ENCODE measurements around the gene MTFMT.

Gene MTFMT

DNA sequence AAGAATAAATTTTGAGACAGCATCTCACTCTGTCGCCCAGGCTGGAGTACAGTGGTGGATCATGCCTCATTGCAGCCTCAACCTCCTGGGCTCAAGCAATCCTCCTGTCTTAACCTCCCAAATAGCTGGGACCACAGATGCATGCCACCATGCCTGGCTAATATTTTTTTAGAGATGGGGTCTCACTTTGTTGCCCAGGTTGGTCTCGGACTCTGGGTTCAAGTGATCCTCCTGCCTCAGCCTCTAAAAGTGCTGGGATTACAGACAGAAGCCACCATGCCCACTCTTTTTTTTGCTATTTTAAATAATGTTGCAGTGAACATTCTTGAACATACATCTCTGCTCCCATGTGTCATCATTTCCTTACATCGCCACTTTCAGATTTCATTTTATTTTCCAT lies 9.0 kb upstream of the MTFMT start:
- TF ChIP-seq, protein P1, sequence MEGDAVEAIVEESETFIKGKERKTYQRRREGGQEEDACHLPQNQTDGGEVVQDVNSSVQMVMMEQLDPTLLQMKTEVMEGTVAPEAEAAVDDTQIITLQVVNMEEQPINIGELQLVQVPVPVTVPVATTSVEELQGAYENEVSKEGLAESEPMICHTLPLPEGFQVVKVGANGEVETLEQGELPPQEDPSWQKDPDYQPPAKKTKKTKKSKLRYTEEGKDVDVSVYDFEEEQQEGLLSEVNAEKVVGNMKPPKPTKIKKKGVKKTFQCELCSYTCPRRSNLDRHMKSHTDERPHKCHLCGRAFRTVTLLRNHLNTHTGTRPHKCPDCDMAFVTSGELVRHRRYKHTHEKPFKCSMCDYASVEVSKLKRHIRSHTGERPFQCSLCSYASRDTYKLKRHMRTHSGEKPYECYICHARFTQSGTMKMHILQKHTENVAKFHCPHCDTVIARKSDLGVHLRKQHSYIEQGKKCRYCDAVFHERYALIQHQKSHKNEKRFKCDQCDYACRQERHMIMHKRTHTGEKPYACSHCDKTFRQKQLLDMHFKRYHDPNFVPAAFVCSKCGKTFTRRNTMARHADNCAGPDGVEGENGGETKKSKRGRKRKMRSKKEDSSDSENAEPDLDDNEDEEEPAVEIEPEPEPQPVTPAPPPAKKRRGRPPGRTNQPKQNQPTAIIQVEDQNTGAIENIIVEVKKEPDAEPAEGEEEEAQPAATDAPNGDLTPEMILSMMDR (IDR thresholded peaks at IDR 0.05; ENCODE audit: insufficient read depth, low read length) = no peak
- TF ChIP-seq POLR2AphosphoS5 (IDR thresholded peaks at IDR 0.05; ENCODE audit: low read depth) (no peak), GABPA (IDR thresholded peaks at IDR 0.05; ENCODE audit: low read depth) (no peak), SPI1 (IDR thresholded peaks at IDR 0.05; ENCODE audit: borderline replicate concordance, low read depth) (no peak)
- TF ChIP-seq, protein P2, sequence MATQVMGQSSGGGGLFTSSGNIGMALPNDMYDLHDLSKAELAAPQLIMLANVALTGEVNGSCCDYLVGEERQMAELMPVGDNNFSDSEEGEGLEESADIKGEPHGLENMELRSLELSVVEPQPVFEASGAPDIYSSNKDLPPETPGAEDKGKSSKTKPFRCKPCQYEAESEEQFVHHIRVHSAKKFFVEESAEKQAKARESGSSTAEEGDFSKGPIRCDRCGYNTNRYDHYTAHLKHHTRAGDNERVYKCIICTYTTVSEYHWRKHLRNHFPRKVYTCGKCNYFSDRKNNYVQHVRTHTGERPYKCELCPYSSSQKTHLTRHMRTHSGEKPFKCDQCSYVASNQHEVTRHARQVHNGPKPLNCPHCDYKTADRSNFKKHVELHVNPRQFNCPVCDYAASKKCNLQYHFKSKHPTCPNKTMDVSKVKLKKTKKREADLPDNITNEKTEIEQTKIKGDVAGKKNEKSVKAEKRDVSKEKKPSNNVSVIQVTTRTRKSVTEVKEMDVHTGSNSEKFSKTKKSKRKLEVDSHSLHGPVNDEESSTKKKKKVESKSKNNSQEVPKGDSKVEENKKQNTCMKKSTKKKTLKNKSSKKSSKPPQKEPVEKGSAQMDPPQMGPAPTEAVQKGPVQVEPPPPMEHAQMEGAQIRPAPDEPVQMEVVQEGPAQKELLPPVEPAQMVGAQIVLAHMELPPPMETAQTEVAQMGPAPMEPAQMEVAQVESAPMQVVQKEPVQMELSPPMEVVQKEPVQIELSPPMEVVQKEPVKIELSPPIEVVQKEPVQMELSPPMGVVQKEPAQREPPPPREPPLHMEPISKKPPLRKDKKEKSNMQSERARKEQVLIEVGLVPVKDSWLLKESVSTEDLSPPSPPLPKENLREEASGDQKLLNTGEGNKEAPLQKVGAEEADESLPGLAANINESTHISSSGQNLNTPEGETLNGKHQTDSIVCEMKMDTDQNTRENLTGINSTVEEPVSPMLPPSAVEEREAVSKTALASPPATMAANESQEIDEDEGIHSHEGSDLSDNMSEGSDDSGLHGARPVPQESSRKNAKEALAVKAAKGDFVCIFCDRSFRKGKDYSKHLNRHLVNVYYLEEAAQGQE (IDR thresholded peaks at IDR 0.05; ENCODE audit: insufficient replicate concordance, low read depth) = no peak
- H3K27me3 ChIP-seq (ENCODE audit: insufficient read depth, poor library complexity, severe bottlenecking) = no peaks in the 10 kb centered on the region
- no peak for DNase-seq (ENCODE audit: low read depth in 1 of 2, low spot score in 1 of 2)
- no peak overlapping the region for H3K27ac ChIP-seq (replicated peaks)
- no peak overlapping the region for H3K4me3 ChIP-seq (replicated peaks; ENCODE audit: insufficient read depth, low read length)

DNA sequence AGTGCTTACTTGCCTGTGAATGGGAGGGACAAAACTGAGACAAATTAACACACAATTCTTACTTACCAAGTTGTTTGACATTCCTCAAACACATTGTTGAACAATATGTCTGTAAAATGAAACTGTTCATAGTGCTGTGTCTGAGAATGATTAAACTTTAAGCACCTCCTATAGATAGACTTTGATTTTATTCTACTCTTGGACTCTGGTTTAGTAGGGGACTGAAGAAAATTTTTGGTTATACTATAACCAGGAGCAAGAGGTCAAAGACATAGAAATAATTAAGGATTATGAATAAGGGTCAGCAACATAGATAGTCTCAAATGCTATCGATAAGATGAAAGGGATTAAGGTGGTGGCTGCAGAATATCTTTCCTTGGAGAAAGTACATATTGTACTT lies 7.9 kb upstream of the MTFMT start:
- no peaks in the 10 kb centered on the region for H3K27me3 ChIP-seq (ENCODE audit: insufficient read depth, poor library complexity, severe bottlenecking)
- no peak overlapping the region for H3K27ac ChIP-seq (replicated peaks)
- TF ChIP-seq, protein P1 (IDR thresholded peaks at IDR 0.05; ENCODE audit: insufficient read depth, low read length) = no peak
- TF ChIP-seq, protein P2 (IDR thresholded peaks at IDR 0.05; ENCODE audit: insufficient replicate concordance, low read depth) = no peak
- no peak for TF ChIP-seq GABPA (IDR thresholded peaks at IDR 0.05; ENCODE audit: low read depth)
- no peak for TF ChIP-seq SPI1 (IDR thresholded peaks at IDR 0.05; ENCODE audit: borderline replicate concordance, low read depth)
- no peak for TF ChIP-seq POLR2AphosphoS5 (IDR thresholded peaks at IDR 0.05; ENCODE audit: low read depth)
- no peak for DNase-seq (ENCODE audit: low read depth in 1 of 2, low spot score in 1 of 2)
- no peak overlapping the region for H3K4me3 ChIP-seq (replicated peaks; ENCODE audit: insufficient read depth, low read length)

DNA sequence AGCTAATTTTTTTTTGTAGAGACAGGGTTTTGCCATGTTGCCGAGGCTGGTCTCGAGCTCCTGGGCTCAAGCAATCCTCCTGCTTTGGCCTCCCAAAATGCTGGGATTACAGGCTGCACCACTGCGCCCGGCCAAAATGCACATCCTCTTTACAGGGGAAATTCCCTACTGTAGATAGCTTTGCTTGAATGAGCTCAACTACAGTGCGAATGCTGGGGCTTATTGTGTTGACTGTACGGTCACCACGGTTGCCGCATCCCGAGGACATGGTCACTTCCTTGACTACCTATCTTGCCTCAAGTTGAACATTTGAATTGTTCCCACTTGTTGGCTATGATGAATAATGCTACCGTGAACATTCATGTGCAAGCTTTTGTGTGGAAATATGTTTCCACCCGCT lies 5.3 kb upstream of the MTFMT start:
- Histone ChIP-seq H3K27ac (replicated peaks) (no peak overlapping the region), H3K27me3 (ENCODE audit: insufficient read depth, poor library complexity, severe bottlenecking) (no peaks in the 10 kb centered on the region), H3K4me3 (replicated peaks; ENCODE audit: insufficient read depth, low read length) (no peak overlapping the region)
- TF ChIP-seq GABPA (IDR thresholded peaks at IDR 0.05; ENCODE audit: low read depth) (no peak), POLR2AphosphoS5 (IDR thresholded peaks at IDR 0.05; ENCODE audit: low read depth) (no peak), SPI1 (IDR thresholded peaks at IDR 0.05; ENCODE audit: borderline replicate concordance, low read depth) (no peak)
- TF ChIP-seq, protein P1 (IDR thresholded peaks at IDR 0.05; ENCODE audit: insufficient read depth, low read length) = no peak
- TF ChIP-seq, protein P2 (IDR thresholded peaks at IDR 0.05; ENCODE audit: insufficient replicate concordance, low read depth) = no peak
- no peak for DNase-seq (ENCODE audit: low read depth in 1 of 2, low spot score in 1 of 2)

Measured in HL-60 (cell line).